Right cardiac atrium (tissue), 5 donors: ENCODE data around the gene C3orf80. TPM values are rescaled to one million over a fixed set of nuclear protein-coding genes. Genes with fewer than 3 reads are reported as not detected.
"Not testable (repeated sequence)": the region's sequence is repeated elsewhere in the genome, so short reads cannot be mapped to it uniquely, and the experiment has no call there.

Experiments used
- ATAC-seq, 2 donors: fragments of 200-7000 bp; cut with Tn5 transposase; one replicate each; pipeline versions ENCODE4 v1.8.0 to v1.9.1; 2020; ENCODE audit warnings: moderate library complexity in 2 of 2, mild to moderate bottlenecking in 1 of 2
- DNase-seq, 3 donors: peaks; one replicate each; pipeline ENCODE4 v3.0.0-alpha.2; 2020
- H3K27ac ChIP-seq: one replicate; pipeline ENCODE4 v1.5.1; 2013; ENCODE audit warnings: mild to moderate bottlenecking, low read length, control low read depth, moderate library complexity
- H3K27me3 ChIP-seq: one replicate; pipeline ENCODE4 v1.6.1; 2013; ENCODE audit not compliant: control insufficient read depth, insufficient read depth
- H3K4me1 ChIP-seq: one replicate; pipeline ENCODE4 v1.6.1; 2013; ENCODE audit warnings: low read length; ENCODE audit not compliant: control insufficient read depth, insufficient read depth
- H3K4me3 ChIP-seq: one replicate; pipeline ENCODE4 v1.5.1; 2013; ENCODE audit warnings: low read length, control low read depth
- H3K9me3 ChIP-seq: one replicate; pipeline ENCODE4 v1.6.1; 2013; ENCODE audit warnings: low read length; ENCODE audit not compliant: control insufficient read depth
- WGBS: extraction: QIAGEN DNeasy Blood & Tissue Kit; methylation state at CpG from one replicate; pipeline ENCODE4 v1.1.7; 2013; 5-methylcytosine and 5-hydroxymethylcytosine counted together
- intact Hi-C, 4 donors: fragments of 100-400 bp; cut with DNase I; formaldehyde crosslinking; loops; one replicate each; pipeline versions ENCODE4 v1.11.0 to v1.14.0; 2022 to 2023
- long read RNA-seq, 4 donors: library from polyadenylated mRNA; unstranded; transcript quantifications; one replicate each; pipeline ENCODE4 v2.0.0, GENCODE V29; 2020 to 2021
- polyA plus RNA-seq: library from polyadenylated mRNA; stranded (reverse); fragments of 200-250 nt; gene quantifications from one replicate; pipeline ENCODE4 v1.2.3, GENCODE V29; 2013
- total RNA-seq, 4 donors: library from RNA; stranded (reverse); fragmentation: NEBNext Ultra II Directional; extraction: Animal tissue kit (Norgen Biotek cat#: 25700); gene quantifications; one replicate each; pipeline ENCODE4 v1.2.1, GENCODE V29; 2021
- donor health status: healthy with polysubstance abuse.
- donor health status: DM: no; HTN: yes; CAD: no.
- donor health status: DM: no; HTN: no; CAD: no.
- donor health status: DM: no; HTN: yes; CAD: no; lungs with severe emphysema.
- donor health status: DM: yes; HTN: yes; CAD: no.

Gene C3orf80
- under 1 TPM; 0.20 to 0.76 (median 0.56) TPM for total RNA-seq
- 0.16 TPM for polyA plus RNA-seq
- long read RNA-seq, donor 1: 0 reads
- long read RNA-seq, donor 2, partial matches to known transcripts: 0 of 1 reads
- long read RNA-seq, donor 2, other reads (novel, unspliced or antisense): 0 of 1 reads
- long read RNA-seq, donor 3: 0 reads
- long read RNA-seq, donor 4, partial matches to known transcripts: 0 of 1 reads
- long read RNA-seq, donor 4, other reads (novel, unspliced or antisense): 0 of 1 reads

GRCh38 chr3:160225176-160226025, at the start of gene C3orf80:
Gene C3orf80, plus strand, starts transcription at chr3:160225422. Its CDS starts 214 bp downstream, at chr3:160225636.
- peaks cover 2% of the 10 kb centered on the region for H3K4me1 ChIP-seq
- H3K4me3 ChIP-seq: peak within 1 kb of the TSS; percentile 54
- WGBS: under 1% methylated on average over 104 of the region's 104 CpGs
- intact Hi-C loops: no loop called here
- H3K27ac ChIP-seq: no peak within 1 kb of the TSS
- H3K27me3 ChIP-seq: no peaks in the 10 kb centered on the region
- ATAC-seq (peak; percentile 85 to 88), DNase-seq (peak; percentile 62 to 86 (median 80))
- H3K9me3 ChIP-seq: no peaks in the 10 kb centered on the region

GRCh38 chr3:160176923-160177322, 48.3 kb upstream of the C3orf80 start:
- Histone ChIP-seq H3K4me3 (no peak overlapping the region), H3K9me3 (no peaks in the 10 kb centered on the region)
- no peak for ATAC-seq

GRCh38 chr3:160178661-160179060, 46.6 kb upstream of the C3orf80 start:
- H3K4me3 ChIP-seq, intact Hi-C loops, H3K27ac ChIP-seq, H3K4me1 ChIP-seq, H3K9me3 ChIP-seq, H3K27me3 ChIP-seq, ATAC-seq: not testable (repeated sequence)
- WGBS: 97% methylated on average over 35 of the region's 35 CpGs
- DNase-seq: peak in 1 of 3 donors; percentile 58

More at GRCh38 chr3:160176923-160177322, 48.3 kb upstream of the C3orf80 start:
- DNase-seq: no peak
- intact Hi-C loops: no loop called here
- Histone ChIP-seq H3K27ac (no peak overlapping the region), H3K4me1 (peaks cover 2% of the 10 kb centered on the region), H3K27me3 (no peaks in the 10 kb centered on the region)

- H3K4me1 ChIP-seq, H3K4me3 ChIP-seq, ATAC-seq, intact Hi-C loops, H3K27me3 ChIP-seq, H3K27ac ChIP-seq, DNase-seq, H3K9me3 ChIP-seq: not testable (repeated sequence)
- 92% methylated on average over 2 of the region's 4 CpGs for WGBS
These were observed 45.8 kb upstream of the C3orf80 start for GRCh38 chr3:160179403-160179802.

GRCh38 chr3:160179906-160180305, 45.3 kb upstream of the C3orf80 start:
- WGBS: 78% methylated on average over 2 of the region's 2 CpGs
- Histone ChIP-seq H3K27me3 (no peaks in the 10 kb centered on the region), H3K27ac (no peak overlapping the region), H3K4me3 (no peak overlapping the region), H3K9me3 (no peaks in the 10 kb centered on the region), H3K4me1 (peaks cover 2% of the 10 kb centered on the region)
- intact Hi-C loops: no loop called here
- ATAC-seq (no peak), DNase-seq (no peak)

- WGBS: 23% methylated on average over 11 of the region's 11 CpGs
- Histone ChIP-seq H3K4me3 (no peak overlapping the region), H3K9me3 (no peaks in the 10 kb centered on the region), H3K27me3 (no peaks in the 10 kb centered on the region), H3K27ac (no peak overlapping the region), H3K4me1 (peaks cover 2% of the 10 kb centered on the region)
- DNase-seq: peak in 2 of 3 donors; percentile 18 to 64
- intact Hi-C loops: no loop called here
- ATAC-seq: peak; percentile 65 to 86
These were observed 44.5 kb upstream of the C3orf80 start for GRCh38 chr3:160180581-160181216.

GRCh38 chr3:160183345-160184076, 41.7 kb upstream of the C3orf80 start:
- 75% methylated on average over 4 of the region's 4 CpGs for WGBS
- Histone ChIP-seq H3K4me1 (peaks cover 2% of the 10 kb centered on the region), H3K4me3 (no peak overlapping the region), H3K27me3 (no peaks in the 10 kb centered on the region), H3K27ac (no peak overlapping the region), H3K9me3 (no peaks in the 10 kb centered on the region)
- no peak for DNase-seq
- ATAC-seq: no peak
- intact Hi-C loops: no loop called here

GRCh38 chr3:160184655-160185054, 40.6 kb upstream of the C3orf80 start:
- 45% methylated on average over 3 of the region's 3 CpGs for WGBS
- Histone ChIP-seq H3K27me3 (no peaks in the 10 kb centered on the region), H3K27ac (no peak overlapping the region), H3K9me3 (no peaks in the 10 kb centered on the region), H3K4me1 (peaks cover 2% of the 10 kb centered on the region), H3K4me3 (no peak overlapping the region)
- DNase-seq (no peak), ATAC-seq (peak; percentile 55 to 63)
- intact Hi-C loops: no loop called here

- no peaks in the 10 kb centered on the region for H3K9me3 ChIP-seq
- DNase-seq: no peak
- no peaks in the 10 kb centered on the region for H3K4me1 ChIP-seq
- no peak overlapping the region for H3K27ac ChIP-seq
- H3K27me3 ChIP-seq: no peaks in the 10 kb centered on the region
- no peak for ATAC-seq
- no peak overlapping the region for H3K4me3 ChIP-seq
- intact Hi-C loops: no loop called here
These were observed 39.5 kb upstream of the C3orf80 start for GRCh38 chr3:160185751-160186150.

- Histone ChIP-seq H3K4me3 (no peak overlapping the region), H3K4me1 (no peaks in the 10 kb centered on the region), H3K27ac (no peak overlapping the region), H3K9me3 (no peaks in the 10 kb centered on the region), H3K27me3 (no peaks in the 10 kb centered on the region)
- no peak for DNase-seq
- WGBS: 93% methylated on average over 2 of the region's 2 CpGs
- intact Hi-C loops: no loop called here
- ATAC-seq: no peak
These were observed 37.9 kb upstream of the C3orf80 start for GRCh38 chr3:160187288-160187687.
